GM12865 (cell line): ENCODE results near the gene RHBDL1.
A peak's percentile ranks its signal among the peaks of the same experiment; 100 is the strongest.

ENCODE experiments used
- DNase-seq: peaks from one replicate; pipeline ENCODE4 v3.0.0; 2010; ENCODE audit warnings: low read depth
- H3K4me3 ChIP-seq: 2 replicates; pipeline ENCODE4 v1.5.1; 2011; ENCODE audit warnings: mild to moderate bottlenecking, low read depth, low read length, control low read depth
- TF ChIP-seq, protein P1 (sequence below): IDR thresholded peaks from 2 replicates; pipeline ENCODE4 v1.5.1; 2011; ENCODE audit warnings: low read length, control low read depth, low read depth, inconsistent platforms; ENCODE audit not compliant: insufficient read depth; ENCODE audit errors: missing control alignments

RHBDL1 gene

DNA sequence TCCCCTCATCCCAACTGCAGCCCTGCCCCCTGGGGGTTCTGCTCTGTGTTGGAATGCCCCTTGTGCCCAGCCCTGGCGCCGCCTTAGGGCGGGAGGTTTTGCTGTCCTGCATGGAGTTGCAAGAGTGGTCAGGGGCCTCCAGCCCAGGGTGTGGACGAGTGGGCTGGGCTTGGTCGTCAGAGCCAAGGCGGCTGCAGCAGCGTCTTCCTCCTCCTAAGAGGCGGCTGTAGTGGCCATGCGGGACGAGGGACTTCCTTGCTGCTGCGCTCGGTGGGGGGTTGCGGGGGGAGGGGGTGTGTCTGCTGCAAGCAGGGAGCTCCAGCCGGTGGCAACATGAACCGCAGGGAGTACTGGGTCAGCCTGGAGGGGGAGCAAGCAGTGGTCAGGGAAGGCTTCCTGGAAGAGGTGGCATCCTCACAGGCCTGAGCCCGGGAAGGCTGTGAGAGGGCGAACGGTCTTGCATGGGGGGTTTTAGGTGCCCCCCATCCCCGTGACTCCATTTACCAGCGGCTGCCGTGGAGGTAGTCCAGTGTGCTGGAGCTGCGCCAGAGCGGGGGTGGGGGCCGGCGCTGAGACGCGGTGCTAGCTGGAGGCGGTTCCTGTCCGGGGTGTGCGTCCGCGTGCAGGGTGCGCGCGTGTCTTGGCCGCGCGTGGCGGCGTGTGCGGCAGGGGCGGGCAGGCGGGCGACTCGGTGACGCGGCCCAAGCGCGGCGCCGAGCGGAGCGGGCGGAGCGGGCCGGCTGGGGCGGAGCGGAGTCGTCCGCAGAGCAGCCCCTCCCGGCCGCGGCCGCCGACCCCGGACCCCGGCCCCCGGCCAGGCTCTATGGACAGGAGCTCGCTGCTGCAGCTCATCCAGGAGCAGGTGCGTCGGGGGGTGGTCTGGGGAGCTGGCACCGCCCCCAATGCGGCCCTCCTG lies at the start of gene RHBDL1:
TSS of gene RHBDL1 (plus strand) at position 704 of the 916 bp plus-strand sequence. CDS start at position 824, 120 bp downstream.
- no peak within 1 kb of the TSS for H3K4me3 ChIP-seq
- TF ChIP-seq, protein P1, sequence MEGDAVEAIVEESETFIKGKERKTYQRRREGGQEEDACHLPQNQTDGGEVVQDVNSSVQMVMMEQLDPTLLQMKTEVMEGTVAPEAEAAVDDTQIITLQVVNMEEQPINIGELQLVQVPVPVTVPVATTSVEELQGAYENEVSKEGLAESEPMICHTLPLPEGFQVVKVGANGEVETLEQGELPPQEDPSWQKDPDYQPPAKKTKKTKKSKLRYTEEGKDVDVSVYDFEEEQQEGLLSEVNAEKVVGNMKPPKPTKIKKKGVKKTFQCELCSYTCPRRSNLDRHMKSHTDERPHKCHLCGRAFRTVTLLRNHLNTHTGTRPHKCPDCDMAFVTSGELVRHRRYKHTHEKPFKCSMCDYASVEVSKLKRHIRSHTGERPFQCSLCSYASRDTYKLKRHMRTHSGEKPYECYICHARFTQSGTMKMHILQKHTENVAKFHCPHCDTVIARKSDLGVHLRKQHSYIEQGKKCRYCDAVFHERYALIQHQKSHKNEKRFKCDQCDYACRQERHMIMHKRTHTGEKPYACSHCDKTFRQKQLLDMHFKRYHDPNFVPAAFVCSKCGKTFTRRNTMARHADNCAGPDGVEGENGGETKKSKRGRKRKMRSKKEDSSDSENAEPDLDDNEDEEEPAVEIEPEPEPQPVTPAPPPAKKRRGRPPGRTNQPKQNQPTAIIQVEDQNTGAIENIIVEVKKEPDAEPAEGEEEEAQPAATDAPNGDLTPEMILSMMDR: no peak
- peak; percentile 35 for DNase-seq

DNA sequence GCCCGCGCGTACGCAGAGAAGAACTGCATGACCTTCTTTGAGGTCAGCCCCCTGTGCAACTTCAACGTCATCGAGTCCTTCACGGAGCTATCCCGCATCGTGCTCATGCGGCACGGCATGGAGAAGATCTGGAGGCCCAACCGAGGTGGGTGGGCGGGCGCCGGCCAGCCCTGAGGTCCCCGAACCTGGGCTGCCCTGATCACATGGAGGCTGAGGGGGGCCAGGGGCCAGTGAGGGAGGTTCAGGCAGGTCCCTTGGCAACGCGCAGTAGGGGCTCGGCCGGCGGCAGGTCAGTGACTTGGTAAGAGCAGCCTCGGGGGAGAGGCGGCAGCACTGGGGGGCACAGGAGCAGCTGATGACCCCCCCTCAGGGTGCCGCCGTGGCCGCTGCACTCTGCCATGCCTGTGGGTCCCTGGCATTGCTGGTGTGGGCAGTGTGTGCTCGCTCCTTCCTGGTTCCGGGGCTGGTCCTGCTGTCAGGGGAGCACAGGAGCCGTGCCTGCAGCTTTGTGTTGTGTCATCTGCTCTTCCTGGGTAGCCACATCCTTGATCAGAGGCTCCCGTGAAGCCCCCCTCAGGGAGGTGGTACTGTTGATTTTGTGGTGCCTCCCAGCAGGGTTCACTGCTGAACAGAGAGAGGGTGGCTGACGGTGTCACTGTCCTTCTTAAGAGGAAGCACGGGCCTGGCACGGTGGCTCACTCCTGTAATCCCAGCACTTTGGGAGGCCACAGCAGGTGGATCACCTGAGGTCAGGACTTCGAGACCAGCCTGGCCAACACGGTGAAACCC lies 49.3 kb upstream of the RHBDL1 start:
- no peak for DNase-seq
- TF ChIP-seq, protein P1: no peak

DNA sequence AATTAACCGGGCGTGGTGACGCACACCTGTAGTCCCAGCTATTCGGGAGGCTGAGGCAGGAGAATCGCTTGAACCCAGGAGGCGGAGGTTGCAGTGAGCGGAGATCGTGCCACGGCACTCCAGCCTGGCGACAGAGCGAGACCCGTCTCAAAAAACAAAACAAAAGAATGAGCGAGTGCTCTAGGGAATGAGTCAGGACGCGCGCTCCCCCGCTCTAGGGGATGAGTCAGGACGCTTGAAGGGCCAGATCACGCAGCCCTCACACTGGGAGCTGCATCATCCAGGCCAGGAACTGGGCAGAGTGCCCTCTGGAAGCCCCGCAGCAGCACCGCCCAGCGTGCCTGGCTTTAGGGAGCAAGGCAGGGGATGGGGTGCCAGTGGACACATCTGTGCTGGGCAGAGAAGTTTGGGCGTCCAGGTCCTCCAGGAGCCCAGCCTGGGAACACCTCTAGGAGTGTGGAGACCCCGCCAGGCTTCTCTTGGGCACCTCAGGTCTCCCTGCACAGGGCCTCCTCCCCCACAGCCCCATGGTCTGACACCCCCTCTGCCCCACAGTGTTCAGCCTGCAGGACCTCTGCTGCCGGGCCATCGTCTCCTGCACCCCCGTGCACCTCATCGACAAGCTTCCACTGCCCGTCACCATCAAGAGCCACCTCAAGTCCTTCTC lies 48.6 kb upstream of the RHBDL1 start:
- no peak overlapping the region for H3K4me3 ChIP-seq
- TF ChIP-seq, protein P1: no peak
- no peak for DNase-seq

More for the DNA sequence above, 49.3 kb upstream of the RHBDL1 start:
- H3K4me3 ChIP-seq: no peak overlapping the region

DNA sequence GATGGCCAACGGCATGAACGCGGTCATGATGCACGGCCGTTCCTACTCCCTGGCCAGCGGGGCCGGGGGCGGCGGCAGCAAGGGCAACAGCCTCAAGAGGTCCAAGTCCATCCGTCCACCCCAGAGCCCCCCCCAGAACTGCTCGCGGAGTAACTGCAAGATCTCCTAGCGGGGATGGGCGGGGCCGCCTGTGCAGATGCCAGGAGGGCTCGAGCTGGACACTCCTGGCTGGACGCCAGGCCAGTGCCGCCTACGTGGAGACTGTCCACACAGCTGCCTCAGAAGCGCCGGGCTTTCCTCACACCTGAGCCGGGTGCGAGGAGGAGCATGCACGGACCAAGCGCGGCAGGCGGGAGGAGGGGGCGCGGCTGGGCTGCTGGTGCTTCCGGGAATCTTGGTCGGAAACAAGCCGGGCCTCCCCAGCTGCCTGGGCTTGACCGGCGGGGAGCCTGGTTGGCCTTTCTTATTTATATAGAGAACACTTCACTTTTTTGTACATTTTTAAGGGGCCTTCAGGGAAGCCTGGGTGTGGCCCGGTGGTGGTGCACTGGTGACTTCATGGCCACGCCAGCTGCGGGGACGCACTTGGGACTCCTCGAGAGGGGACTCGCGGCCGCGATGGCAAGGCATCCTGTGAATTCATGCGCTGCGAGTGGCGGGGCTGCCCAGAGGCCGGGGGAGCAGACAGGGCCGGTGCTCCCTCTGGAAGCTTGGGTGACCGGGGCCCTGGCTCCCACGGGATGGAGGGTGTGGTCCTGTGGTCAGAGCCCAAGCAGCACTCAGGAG lies 47.8 kb upstream of the RHBDL1 start:
- TF ChIP-seq, protein P1: no peak
- DNase-seq: no peak
- no peak overlapping the region for H3K4me3 ChIP-seq

DNA sequence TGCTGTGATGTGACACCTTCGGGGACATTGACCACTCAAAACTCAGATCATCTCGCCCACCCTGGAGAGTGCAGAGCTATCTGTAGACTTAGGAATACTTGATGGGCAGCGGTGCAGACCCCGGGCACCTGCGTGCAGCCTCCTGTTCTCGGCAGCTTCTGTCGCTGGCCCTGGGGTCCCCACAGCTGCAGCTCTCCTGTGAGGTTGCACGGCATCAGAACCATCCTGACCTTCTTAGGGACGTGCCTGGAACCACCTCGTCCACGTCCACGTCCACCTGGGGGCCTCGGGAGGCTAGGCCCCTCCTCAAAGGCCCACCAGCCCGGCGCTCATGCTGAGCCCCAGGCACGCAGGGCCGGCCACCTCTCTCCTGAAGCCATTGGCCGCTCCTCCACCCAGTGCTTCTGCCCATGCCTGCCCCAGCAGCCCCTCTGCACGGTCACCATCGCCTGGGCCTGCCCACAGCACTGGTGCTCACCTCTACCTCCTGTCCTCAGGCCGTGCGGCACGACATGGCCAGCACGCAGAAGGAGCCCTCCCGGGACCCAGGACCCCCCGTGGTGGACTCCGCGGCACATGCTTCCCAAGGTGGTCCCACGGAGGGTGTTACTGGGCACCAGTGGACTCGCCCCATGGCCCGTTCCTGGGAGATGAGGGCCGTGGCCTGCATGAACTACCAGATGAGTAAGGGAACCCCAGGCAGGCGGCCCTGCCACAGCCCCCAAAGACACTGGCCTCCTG lies 47.0 kb upstream of the RHBDL1 start:
- no peak overlapping the region for H3K4me3 ChIP-seq
- no peak for DNase-seq
- TF ChIP-seq, protein P1: no peak
